Measurements from ENCODE around the gene GCAT.

Gene GCAT

GRCh38 chr22:37842015-37842793 lies 34.5 kb downstream of the GCAT start:
- no peak for DNase-seq (ENCODE audit: low spot score)

DNA sequence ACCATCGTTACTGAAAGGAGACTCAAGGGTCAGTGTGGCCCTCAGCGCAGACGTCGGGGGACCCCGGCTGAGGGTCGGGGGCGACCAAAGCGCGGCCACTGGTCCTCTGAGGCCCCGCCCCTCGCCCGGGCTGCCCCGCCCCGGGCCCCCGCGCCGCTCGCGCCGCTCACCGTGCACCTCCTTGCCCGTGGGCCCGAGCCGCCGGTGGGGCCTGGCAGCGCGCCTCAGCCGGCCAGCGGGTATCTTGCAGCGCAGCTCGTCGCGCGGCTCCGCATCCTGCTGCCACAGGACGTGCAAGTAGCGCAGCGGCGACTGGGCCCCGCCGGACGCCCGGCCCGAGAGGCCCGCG lies 36.0 kb downstream of the GCAT start:
- DNase-seq (ENCODE audit: low spot score) = no peak

- no peak for DNase-seq (ENCODE audit: low spot score)
Measured at GRCh38 chr22:37844904-37845329, 37.2 kb downstream of the GCAT start.

- no peak for DNase-seq (ENCODE audit: low spot score)
Measured at GRCh38 chr22:37846433-37846832, 38.7 kb downstream of the GCAT start.

GRCh38 chr22:37848587-37849088 lies 40.9 kb downstream of the GCAT start:
- no peak for DNase-seq (ENCODE audit: low spot score)

- DNase-seq (ENCODE audit: low spot score) = peak; percentile 92
Measured at GRCh38 chr22:37849089-37849751, 41.5 kb downstream of the GCAT start, which contains the start of gene EIF3L. Gene EIF3L, plus strand, starts transcription at chr22:37849419. Its CDS starts 31 bp downstream, at chr22:37849450.

GRCh38 chr22:37850801-37851200 lies 43.1 kb downstream of the GCAT start:
- no peak for DNase-seq (ENCODE audit: low spot score)

GRCh38 chr22:37852418-37852817 lies 44.7 kb downstream of the GCAT start:
- DNase-seq (ENCODE audit: low spot score) = no peak

DNA sequence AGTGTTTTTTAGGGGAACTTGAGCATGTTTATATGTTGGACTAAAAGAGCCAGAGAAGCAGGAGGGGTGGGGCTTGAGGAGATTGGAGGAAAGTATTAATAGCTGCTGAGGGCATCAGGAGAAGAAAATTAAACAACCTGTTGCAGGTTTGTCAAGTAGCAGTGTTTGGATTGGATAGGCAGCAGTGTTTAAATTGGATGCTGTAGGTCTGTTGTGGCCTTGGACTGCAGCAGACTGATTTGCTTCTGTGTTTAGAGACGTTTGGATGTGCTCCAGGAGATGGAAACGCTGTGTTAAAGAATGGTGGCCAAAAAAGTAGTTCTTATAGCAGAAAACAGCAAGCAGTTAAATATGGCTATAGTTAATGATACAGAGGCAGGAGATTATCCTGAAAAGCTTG lies 47.2 kb downstream of the GCAT start:
- DNase-seq (ENCODE audit: low spot score) = no peak

GRCh38 chr22:37855462-37855861 lies 47.7 kb downstream of the GCAT start:
- no peak for DNase-seq (ENCODE audit: low spot score)

DNA sequence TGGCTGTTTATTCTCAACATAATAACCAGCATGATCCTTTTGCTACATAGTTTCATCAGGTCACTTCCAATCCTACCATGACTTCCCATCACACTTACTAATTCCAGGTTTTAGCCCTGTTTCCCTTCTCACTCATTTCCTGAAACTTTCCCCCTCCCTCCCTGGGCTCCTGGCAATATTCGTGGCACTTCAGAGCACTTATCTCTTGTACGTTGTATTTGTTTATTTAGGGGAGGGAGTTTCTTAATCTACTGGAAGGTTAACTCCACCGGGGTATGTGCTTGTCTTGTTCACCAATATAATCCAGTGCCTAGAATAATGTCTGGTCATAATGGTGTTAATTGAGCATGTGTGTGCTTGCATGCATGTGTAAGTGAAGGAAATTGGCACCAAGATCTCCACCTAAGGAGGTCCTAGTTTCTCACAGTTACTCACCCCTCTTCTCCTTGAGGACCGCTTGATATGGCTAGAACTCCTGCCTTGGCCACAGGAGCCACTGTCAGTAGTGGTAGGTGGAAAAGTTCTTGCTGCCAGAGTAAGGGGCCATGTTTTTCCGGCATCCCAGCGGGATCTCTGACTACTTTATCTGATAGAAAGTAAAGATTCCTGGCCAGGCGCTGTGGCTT lies 53.2 kb downstream of the GCAT start:
- no peak for DNase-seq (ENCODE audit: low spot score)

DNA sequence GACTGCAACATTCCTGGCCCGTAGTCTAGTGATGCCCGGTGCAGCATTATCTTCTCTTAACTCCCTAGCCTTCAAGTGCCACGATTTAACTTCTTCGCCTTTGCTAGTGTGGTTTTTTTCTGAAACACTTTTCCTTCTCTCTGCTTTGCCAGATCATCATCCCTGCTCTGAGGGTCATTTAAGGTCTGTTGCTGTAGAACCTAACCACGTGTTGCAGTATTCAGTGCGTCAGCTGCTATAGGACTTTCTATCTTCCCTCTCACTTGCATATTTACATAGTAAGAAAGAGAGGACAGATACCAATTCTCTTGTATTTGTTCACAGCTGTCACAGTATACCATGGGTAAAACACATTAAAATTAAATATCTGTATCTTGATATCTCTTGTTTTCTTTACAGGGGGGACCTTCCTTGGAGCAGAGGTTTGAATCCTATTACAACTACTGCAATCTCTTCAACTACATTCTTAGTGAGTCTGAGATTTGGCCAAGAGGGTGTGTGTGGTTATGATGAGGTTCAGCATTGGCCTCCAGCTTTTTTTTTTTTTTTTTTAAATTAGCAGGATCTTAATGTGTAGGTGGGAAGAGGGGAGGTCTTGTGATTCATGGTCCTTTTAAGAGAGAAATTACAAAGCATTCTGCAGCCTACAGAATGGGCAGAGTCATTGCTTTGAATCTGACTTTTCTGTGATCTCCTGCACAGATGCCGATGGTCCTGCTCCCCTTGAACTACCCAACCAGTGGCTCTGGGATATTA lies 55.0 kb downstream of the GCAT start:
- no peak for DNase-seq (ENCODE audit: low spot score)

GRCh38 chr22:37865510-37865909 lies 57.8 kb downstream of the GCAT start:
- no peak for DNase-seq (ENCODE audit: low spot score)
